Upper lobe of left lung (tissue), 4 donors: ENCODE data around the gene TECRL.

Experiments used
- EP300 ChIP-seq, 4 donors: sonication (generic); formaldehyde crosslinking; IDR thresholded peaks; one replicate each; pipeline ENCODE4 v1.5.1; 2017; ENCODE audit warnings: antibody characterized with exemption in 4 of 4, control low read depth in 2 of 4
- POLR2A ChIP-seq, 4 donors: fragments of 450-650 bp; IDR thresholded peaks; one replicate each; pipeline ENCODE4 v1.5.1; 2016 to 2017; ENCODE audit warnings: antibody characterized with exemption in 4 of 4, mild to moderate bottlenecking in 2 of 4
- POLR2AphosphoS5 ChIP-seq, 2 donors: sonication (generic); formaldehyde crosslinking; IDR thresholded peaks; one replicate each; pipeline ENCODE4 v1.5.1; 2017; ENCODE audit warnings: antibody characterized with exemption in 2 of 2
- TF ChIP-seq, protein P1 (sequence below), 6 experiments: fragments of 450-650 bp in 4 of 6; fragments of 200-600 bp in 2 of 6; sonication (generic) in 2 of 6; IDR thresholded peaks; one replicate each; pipeline ENCODE4 v1.5.1; 2016 to 2019; ENCODE audit warnings: antibody characterized with exemption in 6 of 6

DNA sequence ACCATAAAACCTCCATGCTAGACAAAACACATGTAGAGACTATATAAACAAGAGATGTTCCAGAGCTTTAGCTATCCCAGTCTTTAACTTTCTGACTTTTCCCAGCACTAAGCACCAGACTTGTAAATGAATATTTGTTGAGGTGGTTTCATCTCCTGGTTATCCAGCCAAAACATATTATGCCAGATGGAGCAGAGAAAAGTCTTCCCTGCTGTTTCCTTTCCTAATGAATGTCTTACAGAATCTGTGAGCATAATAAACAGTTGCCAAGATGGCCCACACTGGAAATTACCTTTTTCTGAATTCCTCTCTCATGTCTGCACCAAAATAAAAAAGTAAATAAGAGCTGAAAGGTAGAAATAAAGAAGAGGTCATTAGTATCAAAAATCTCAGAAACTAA, 159.2 kb downstream of the TECRL start:
- TF ChIP-seq POLR2AphosphoS5 (IDR thresholded peaks at IDR 0.05) (no peak), POLR2A (IDR thresholded peaks at IDR 0.05) (no peak), EP300 (IDR thresholded peaks at IDR 0.05) (no peak)
- TF ChIP-seq, protein P1, sequence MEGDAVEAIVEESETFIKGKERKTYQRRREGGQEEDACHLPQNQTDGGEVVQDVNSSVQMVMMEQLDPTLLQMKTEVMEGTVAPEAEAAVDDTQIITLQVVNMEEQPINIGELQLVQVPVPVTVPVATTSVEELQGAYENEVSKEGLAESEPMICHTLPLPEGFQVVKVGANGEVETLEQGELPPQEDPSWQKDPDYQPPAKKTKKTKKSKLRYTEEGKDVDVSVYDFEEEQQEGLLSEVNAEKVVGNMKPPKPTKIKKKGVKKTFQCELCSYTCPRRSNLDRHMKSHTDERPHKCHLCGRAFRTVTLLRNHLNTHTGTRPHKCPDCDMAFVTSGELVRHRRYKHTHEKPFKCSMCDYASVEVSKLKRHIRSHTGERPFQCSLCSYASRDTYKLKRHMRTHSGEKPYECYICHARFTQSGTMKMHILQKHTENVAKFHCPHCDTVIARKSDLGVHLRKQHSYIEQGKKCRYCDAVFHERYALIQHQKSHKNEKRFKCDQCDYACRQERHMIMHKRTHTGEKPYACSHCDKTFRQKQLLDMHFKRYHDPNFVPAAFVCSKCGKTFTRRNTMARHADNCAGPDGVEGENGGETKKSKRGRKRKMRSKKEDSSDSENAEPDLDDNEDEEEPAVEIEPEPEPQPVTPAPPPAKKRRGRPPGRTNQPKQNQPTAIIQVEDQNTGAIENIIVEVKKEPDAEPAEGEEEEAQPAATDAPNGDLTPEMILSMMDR (IDR thresholded peaks at IDR 0.05), result no peak
